Measurements from ENCODE around the gene DENND5B.

DENND5B gene

DNA sequence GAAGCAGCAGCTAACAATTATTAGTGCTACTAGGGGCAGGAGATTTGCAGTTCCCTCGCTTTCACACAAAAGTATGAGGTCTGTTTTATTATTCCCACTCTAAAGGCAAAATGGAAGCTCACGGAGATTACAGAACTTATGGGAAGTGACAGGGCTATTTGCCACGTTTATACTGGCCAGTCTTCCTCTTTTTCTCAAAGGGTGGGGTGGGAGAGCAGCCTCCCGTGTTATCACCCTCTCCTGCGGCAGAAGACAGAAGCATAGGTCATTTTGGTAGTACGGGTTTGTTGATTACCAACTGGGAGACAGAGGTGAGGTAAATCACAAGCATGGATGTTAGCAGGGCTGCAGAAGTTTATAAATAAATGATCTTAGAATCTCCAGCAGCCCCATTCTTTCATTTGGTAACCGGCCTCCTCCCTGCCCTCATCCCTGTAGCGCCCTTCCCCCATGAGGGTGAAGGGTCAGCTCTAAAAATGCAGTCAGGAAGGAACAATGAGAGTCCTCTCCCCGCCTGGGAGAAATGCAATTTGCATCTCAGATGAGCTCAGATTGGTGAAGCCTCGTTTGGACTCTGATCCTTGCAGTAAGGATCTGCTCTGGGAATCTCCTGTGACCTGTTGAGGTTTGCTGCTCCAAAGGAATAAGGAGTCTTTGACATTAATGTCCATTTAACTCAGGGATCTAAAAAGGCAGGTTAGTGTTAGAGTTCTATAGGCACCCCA, 220.2 kb downstream of the DENND5B start:
- H3K27ac ChIP-seq = peak overlapping the region; percentile 98

DNA sequence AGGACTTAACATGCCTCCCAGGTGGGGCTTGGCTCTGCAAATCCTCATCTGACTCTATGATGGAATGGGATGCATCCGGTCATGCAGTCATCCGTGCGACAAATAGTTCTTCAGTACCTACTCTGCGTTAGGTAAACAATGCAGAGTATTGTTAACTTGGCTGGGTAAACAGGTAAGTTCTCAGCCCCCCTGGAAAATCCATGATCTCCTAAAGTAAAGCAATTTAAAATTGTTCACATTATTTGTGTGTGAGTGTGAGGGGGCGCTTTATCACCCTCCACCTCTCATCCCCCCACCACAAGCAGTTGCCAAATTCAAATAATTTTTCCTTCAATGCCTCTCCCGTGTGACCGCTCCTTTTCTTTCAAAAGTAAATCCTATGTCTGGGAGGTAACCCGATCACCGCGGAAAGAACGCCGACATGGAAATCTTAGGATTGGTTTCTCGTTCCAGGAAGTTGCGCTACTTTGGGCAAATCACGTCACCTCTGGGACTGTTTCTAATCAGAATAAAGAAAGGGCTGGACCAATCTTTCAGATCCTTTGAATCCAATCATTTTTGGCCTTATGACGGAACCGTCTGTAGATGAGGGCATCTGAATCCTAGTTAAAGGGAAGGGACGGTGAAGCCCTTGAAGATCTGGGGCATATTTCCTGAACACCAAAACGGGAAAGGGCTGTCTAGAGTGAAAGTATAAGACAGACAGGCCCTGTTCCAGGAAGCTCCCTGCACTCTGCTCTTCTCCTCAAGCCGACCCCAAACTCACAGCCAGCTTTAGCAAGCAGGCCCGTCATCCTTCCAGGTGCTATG, 221.0 kb downstream of the DENND5B start:
- H3K27ac ChIP-seq = peak overlapping the region; percentile 98
- TF ChIP-seq, protein P1, sequence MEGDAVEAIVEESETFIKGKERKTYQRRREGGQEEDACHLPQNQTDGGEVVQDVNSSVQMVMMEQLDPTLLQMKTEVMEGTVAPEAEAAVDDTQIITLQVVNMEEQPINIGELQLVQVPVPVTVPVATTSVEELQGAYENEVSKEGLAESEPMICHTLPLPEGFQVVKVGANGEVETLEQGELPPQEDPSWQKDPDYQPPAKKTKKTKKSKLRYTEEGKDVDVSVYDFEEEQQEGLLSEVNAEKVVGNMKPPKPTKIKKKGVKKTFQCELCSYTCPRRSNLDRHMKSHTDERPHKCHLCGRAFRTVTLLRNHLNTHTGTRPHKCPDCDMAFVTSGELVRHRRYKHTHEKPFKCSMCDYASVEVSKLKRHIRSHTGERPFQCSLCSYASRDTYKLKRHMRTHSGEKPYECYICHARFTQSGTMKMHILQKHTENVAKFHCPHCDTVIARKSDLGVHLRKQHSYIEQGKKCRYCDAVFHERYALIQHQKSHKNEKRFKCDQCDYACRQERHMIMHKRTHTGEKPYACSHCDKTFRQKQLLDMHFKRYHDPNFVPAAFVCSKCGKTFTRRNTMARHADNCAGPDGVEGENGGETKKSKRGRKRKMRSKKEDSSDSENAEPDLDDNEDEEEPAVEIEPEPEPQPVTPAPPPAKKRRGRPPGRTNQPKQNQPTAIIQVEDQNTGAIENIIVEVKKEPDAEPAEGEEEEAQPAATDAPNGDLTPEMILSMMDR (conservative IDR thresholded peaks at IDR 0.05) = no peak

More for the DNA sequence above, 220.2 kb downstream of the DENND5B start:
- TF ChIP-seq, protein P1 (conservative IDR thresholded peaks at IDR 0.05) = no peak

DNA sequence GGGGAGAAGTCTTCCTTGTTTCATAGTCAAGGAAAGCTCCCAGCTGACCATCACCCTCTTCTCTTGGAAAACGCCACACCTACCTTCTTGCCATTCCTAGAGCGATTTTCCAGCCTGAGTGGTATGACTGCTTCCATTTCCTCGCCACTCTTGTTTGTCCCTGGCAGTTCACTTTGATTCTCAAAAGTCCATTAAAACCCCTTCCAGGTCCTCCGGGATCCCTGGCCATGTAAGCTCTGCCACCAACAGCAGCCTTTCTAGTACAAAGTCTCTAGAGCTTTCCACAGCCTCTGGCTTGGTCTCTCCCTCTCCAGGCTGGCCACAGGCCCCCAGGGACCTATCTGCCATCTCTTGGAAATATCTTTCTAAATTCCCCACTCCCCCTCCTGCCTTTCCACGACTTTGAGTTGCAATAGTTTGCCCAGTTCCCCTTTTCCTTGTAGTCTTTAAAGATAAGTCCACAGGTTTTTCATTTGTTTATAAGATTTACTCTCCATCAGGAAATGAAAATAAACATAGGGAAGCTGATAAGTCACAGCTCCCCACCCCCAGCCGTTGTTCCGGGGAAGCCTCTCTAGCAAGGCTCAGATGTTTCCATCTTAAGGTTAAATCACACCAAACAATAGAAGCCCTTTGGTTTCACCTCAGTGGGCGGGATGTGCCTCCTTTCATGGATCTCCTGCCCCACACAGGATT, 222.1 kb downstream of the DENND5B start:
- TF ChIP-seq, protein P1 (conservative IDR thresholded peaks at IDR 0.05) = no peak
- peak overlapping the region; percentile 98 for H3K27ac ChIP-seq

DNA sequence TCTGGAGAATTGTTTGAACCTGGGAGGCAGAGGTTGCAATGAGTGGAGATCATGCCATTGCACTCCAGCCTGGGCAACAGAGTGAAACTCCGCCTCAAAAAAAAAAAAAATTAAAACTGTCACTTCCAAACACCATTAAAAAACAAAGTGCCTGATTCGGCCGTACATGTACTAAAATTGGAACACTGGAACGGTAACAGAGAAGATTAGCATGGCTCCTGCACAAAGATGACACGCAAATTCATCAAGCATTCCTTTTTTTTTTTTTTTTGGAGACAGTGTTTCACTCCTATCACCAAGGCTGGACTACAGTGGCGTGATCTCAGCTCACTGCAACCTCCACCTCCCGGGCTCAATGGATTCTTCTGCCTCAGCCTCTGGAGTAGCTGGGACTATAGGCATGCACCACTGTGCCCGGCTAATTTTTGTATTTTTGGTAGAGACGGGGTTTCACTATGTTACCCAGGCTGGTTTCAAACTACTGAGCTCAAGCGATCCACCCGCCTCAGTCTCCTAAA, 224.8 kb downstream of the DENND5B start:
- TF ChIP-seq, protein P1 (conservative IDR thresholded peaks at IDR 0.05) = no peak
- H3K27ac ChIP-seq = peak overlapping the region; percentile 98; the same call in 1 of the 2 replicates

DNA sequence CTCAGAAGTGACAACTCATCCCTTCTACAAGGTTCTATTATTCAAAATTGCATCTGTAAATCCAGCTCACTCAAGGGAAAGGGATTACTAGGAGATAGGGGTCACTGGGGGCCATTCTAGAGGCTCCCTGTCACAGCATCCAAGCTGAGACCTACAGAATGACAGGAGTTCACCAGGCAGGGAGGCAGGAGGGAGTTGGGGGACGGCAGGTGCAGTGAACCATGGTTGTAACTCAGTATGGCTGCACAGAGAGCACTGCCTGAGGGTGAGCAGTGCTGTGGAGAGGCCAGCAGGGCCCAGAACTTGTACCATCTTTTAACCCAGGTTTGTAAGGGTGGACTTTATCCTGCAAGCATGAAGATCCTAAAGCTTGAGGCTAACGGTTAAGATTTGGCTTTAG, 227.1 kb downstream of the DENND5B start:
- TF ChIP-seq, protein P1 (conservative IDR thresholded peaks at IDR 0.05) = no peak
- H3K27ac ChIP-seq = peak overlapping the region; percentile 5; the same call in 1 of the 2 replicates

DNA sequence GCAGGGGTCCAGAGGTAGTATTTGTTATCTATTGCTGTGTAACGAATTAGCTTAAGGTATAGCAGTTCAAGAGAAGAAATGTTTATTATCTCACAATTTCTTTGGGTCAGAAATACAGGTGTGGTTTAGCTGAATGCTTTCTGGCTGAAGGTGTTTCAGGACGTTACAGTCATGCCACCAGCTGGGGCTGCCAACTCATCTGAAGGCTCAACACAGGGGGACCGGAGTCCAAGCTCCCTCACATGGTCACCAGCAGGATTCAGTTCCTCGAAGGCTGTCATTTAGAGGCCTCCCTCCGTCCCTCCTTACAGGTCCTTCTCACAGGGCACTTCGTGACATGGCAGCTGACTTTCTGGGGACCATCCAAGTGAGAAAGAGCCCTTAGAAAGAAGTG, 227.5 kb downstream of the DENND5B start:
- TF ChIP-seq, protein P1 (conservative IDR thresholded peaks at IDR 0.05) = no peak
- H3K27ac ChIP-seq = peak overlapping the region; percentile 14; the same call in 1 of the 2 replicates
